Neural progenitor cell (in vitro differentiated cells): ENCODE data around the gene C10orf67. TPM values are rescaled to one million over a fixed set of nuclear protein-coding genes. Genes with fewer than 3 reads are reported as not detected.

Source experiments
- DNase-seq: peaks from one replicate; pipeline ENCODE4 v3.0.0-alpha.2; 2016; ENCODE audit warnings: low spot score
- H2AFZ ChIP-seq: fragments of 200-600 bp; sonication (generic); replicated peaks from 2 replicates; pipeline ENCODE4 v1.6.1; 2016; ENCODE audit warnings: antibody characterized with exemption
- H3F3A ChIP-seq: fragments of 200-600 bp; sonication (generic); 2 replicates; pipeline ENCODE4 v1.6.1; 2016; ENCODE audit warnings: antibody characterized with exemption, low read depth
- H3K27ac ChIP-seq: fragments of 200-600 bp; sonication (generic); 2 replicates; pipeline ENCODE4 v1.5.1; 2016; ENCODE audit warnings: mild to moderate bottlenecking
- H3K27me3 ChIP-seq: fragments of 200-600 bp; sonication (generic); 2 replicates; pipeline ENCODE4 v1.6.1; 2016; ENCODE audit warnings: mild to moderate bottlenecking, moderate library complexity
- H3K36me3 ChIP-seq: fragments of 200-600 bp; sonication (generic); 2 replicates; pipeline ENCODE4 v1.5.1; 2016
- H3K4me1 ChIP-seq: fragments of 200-600 bp; sonication (generic); 2 replicates; pipeline ENCODE4 v1.6.1; 2016; ENCODE audit warnings: mixed run types
- H3K4me2 ChIP-seq: fragments of 200-600 bp; sonication (generic); 2 replicates; pipeline ENCODE4 v1.6.1; 2016
- H3K4me3 ChIP-seq: fragments of 200-600 bp; sonication (generic); 2 replicates; pipeline ENCODE4 v1.5.1; 2016
- H3K79me2 ChIP-seq: fragments of 200-600 bp; sonication (generic); 2 replicates; pipeline ENCODE4 v1.6.1; 2016; ENCODE audit warnings: low read depth
- H3K9ac ChIP-seq: fragments of 200-600 bp; sonication (generic); 2 replicates; pipeline ENCODE4 v1.6.1; 2016
- H3K9me3 ChIP-seq: fragments of 200-600 bp; sonication (generic); 2 replicates; pipeline ENCODE4 v1.5.1; 2016; ENCODE audit warnings: low read depth
- H4K20me1 ChIP-seq: fragments of 200-600 bp; sonication (generic); 2 replicates; pipeline ENCODE4 v1.6.1; 2016; ENCODE audit warnings: low read depth
- H3K27ac Mint-ChIP-seq: 3 replicates; pipeline ENCODE4 v1.8.0; 2021; ENCODE audit warnings: mixed read lengths
- H3K27me3 Mint-ChIP-seq: 2 replicates; pipeline ENCODE4 v1.8.0; 2022; ENCODE audit warnings: low read depth, mild to moderate bottlenecking, inconsistent platforms, moderate library complexity, mixed read lengths; ENCODE audit not compliant: insufficient read depth
- H3K36me3 Mint-ChIP-seq: 3 replicates; pipeline ENCODE4 v1.8.0; 2021; ENCODE audit warnings: mixed read lengths
- H3K4me1 Mint-ChIP-seq: 3 replicates; pipeline ENCODE4 v1.8.0; 2021; ENCODE audit warnings: mixed read lengths
- H3K4me3 Mint-ChIP-seq: 3 replicates; pipeline ENCODE4 v1.8.0; 2021; ENCODE audit warnings: mild to moderate bottlenecking, moderate library complexity, mixed read lengths
- H3K9me3 Mint-ChIP-seq: 3 replicates; pipeline ENCODE4 v1.8.0; 2020; ENCODE audit warnings: mixed read lengths
- EZH2 ChIP-seq: fragments of 200-600 bp; sonication (generic); IDR thresholded peaks from 2 replicates; pipeline ENCODE4 v1.6.1; 2017; ENCODE audit warnings: antibody characterized with exemption, mild to moderate bottlenecking, moderate library complexity
- EZH2phosphoT487 ChIP-seq: fragments of 200-600 bp; sonication (generic); IDR thresholded peaks from 2 replicates; pipeline ENCODE4 v1.6.1; 2017; ENCODE audit warnings: antibody characterized with exemption
- total RNA-seq: library from RNA; depleted of rRNA; stranded (reverse); fragments of >200 nt; gene quantifications from 2 replicates; pipeline ENCODE4 v1.2.3, GENCODE V29; 2015; ENCODE audit warnings: low replicate concordance
- TF ChIP-seq, protein P1 (sequence below): fragments of 200-600 bp; sonication (generic); IDR thresholded peaks from 2 replicates; pipeline ENCODE4 v1.5.1; 2017; ENCODE audit warnings: antibody characterized with exemption, mild to moderate bottlenecking

C10orf67 gene
- total RNA-seq, 1 donor from 2014 or later, result not detected

DNA sequence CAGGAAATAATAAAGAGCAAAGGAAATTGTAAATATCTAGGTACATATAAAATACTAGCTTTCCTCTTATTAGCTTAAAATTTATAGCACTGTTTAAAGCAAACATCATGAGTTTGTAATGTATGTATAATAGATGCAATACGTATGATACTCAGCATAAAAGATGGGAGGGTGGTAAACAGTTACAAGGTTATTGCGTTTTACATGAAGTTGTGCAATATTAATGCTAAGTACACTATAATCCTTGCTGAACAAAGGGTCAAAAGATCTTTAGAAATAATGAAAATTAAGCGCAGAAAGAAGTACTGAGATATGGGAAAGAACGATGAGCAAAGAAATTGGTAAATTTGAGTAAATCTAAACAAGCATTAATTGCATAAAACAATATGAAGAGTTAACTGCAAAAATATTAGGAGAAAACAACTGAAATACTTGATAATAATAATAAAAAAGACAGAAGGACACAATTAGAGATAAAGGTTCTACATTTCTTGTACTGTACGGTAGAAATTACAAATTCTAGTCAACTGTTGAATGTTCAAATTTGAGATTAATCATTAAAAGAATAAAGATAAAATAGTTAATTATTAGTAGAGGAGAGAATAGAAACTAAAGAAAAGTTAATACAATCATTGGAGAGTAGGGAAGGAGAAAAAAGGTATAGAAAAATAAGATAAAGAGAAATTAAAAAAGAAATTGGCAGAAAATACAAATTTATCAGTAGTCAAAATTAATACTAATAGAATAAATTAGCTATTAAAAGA lies 17.9 kb downstream of the C10orf67 start:
- no peak overlapping the region for H3K4me3 ChIP-seq
- Mint-ChIP-seq H3K4me3 (no peak overlapping the region), H3K4me1 (no peaks in the 10 kb centered on the region), H3K27ac (no peak overlapping the region), H3K27me3 (peaks cover 2% of the 10 kb centered on the region), H3K36me3 (peaks cover 2% of the 10 kb centered on the region), H3K9me3 (peaks cover 6% of the 10 kb centered on the region)
- H4K20me1 ChIP-seq, result no peaks in the 10 kb centered on the region
- no peaks in the 10 kb centered on the region for H3K79me2 ChIP-seq
- no peaks in the 10 kb centered on the region for H3F3A ChIP-seq
- H3K9ac ChIP-seq, result no peak overlapping the region
- TF ChIP-seq EZH2 (no peak), EZH2phosphoT487 (no peak)
- TF ChIP-seq, protein P1, sequence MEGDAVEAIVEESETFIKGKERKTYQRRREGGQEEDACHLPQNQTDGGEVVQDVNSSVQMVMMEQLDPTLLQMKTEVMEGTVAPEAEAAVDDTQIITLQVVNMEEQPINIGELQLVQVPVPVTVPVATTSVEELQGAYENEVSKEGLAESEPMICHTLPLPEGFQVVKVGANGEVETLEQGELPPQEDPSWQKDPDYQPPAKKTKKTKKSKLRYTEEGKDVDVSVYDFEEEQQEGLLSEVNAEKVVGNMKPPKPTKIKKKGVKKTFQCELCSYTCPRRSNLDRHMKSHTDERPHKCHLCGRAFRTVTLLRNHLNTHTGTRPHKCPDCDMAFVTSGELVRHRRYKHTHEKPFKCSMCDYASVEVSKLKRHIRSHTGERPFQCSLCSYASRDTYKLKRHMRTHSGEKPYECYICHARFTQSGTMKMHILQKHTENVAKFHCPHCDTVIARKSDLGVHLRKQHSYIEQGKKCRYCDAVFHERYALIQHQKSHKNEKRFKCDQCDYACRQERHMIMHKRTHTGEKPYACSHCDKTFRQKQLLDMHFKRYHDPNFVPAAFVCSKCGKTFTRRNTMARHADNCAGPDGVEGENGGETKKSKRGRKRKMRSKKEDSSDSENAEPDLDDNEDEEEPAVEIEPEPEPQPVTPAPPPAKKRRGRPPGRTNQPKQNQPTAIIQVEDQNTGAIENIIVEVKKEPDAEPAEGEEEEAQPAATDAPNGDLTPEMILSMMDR, result no peak
- no peak overlapping the region for H2AFZ ChIP-seq
- no peak for DNase-seq
- H3K27ac ChIP-seq, result no peak overlapping the region
- no peaks in the 10 kb centered on the region for H3K36me3 ChIP-seq
- no peaks in the 10 kb centered on the region for H3K4me1 ChIP-seq
- H3K27me3 ChIP-seq, result peaks cover 28% of the 10 kb centered on the region
- no peak overlapping the region for H3K4me2 ChIP-seq
- no peaks in the 10 kb centered on the region for H3K9me3 ChIP-seq

- Histone ChIP-seq H3F3A (no peaks in the 10 kb centered on the region), H3K36me3 (no peaks in the 10 kb centered on the region), H3K4me2 (no peak overlapping the region), H3K79me2 (no peaks in the 10 kb centered on the region), H2AFZ (no peak overlapping the region), H3K4me1 (no peaks in the 10 kb centered on the region), H3K4me3 (no peak overlapping the region), H3K27ac (no peak overlapping the region), H3K9ac (no peak overlapping the region), H3K27me3 (peaks cover 16% of the 10 kb centered on the region), H3K9me3 (no peaks in the 10 kb centered on the region), H4K20me1 (no peaks in the 10 kb centered on the region)
- DNase-seq, result no peak
- Mint-ChIP-seq H3K4me3 (no peak overlapping the region), H3K36me3 (no peaks in the 10 kb centered on the region), H3K27me3 (no peaks in the 10 kb centered on the region), H3K9me3 (peaks cover 4% of the 10 kb centered on the region), H3K27ac (no peak overlapping the region), H3K4me1 (no peaks in the 10 kb centered on the region)
- TF ChIP-seq EZH2, result no peak
- no peak for TF ChIP-seq EZH2phosphoT487
- TF ChIP-seq, protein P1, result no peak
These were observed 19.5 kb downstream of the C10orf67 start for GRCh38 chr10:23325132-23325531.

- Histone ChIP-seq H3F3A (no peaks in the 10 kb centered on the region), H3K9ac (no peak overlapping the region), H3K79me2 (no peaks in the 10 kb centered on the region), H3K36me3 (no peaks in the 10 kb centered on the region), H3K27me3 (peaks cover 11% of the 10 kb centered on the region), H3K4me2 (no peak overlapping the region), H3K4me1 (no peaks in the 10 kb centered on the region), H3K27ac (no peak overlapping the region), H3K9me3 (no peaks in the 10 kb centered on the region), H3K4me3 (no peak overlapping the region), H2AFZ (no peak overlapping the region), H4K20me1 (no peaks in the 10 kb centered on the region)
- Mint-ChIP-seq H3K4me3 (no peak overlapping the region), H3K9me3 (peaks cover 4% of the 10 kb centered on the region), H3K36me3 (no peaks in the 10 kb centered on the region), H3K27me3 (no peaks in the 10 kb centered on the region), H3K27ac (no peak overlapping the region), H3K4me1 (peaks cover 4% of the 10 kb centered on the region)
- no peak for TF ChIP-seq EZH2
- TF ChIP-seq, protein P1, result no peak
- no peak for TF ChIP-seq EZH2phosphoT487
- DNase-seq, result no peak
These were observed 20.2 kb downstream of the C10orf67 start for GRCh38 chr10:23324351-23324750.
